Right cardiac atrium (tissue), 5 donors: ENCODE measurements around the gene IL22RA2. TPM values are rescaled to one million over a fixed set of nuclear protein-coding genes. Genes with fewer than 3 reads are reported as not detected.

Source experiments
- ATAC-seq, 2 donors: fragments of 200-7000 bp; cut with Tn5 transposase; one replicate each; pipeline versions ENCODE4 v1.8.0 to v1.9.1; 2020; ENCODE audit warnings: moderate library complexity in 2 of 2, mild to moderate bottlenecking in 1 of 2
- DNase-seq, 3 donors: peaks; one replicate each; pipeline ENCODE4 v3.0.0-alpha.2; 2020
- H3K27ac ChIP-seq: one replicate; pipeline ENCODE4 v1.5.1; 2013; ENCODE audit warnings: mild to moderate bottlenecking, low read length, control low read depth, moderate library complexity
- H3K27me3 ChIP-seq: one replicate; pipeline ENCODE4 v1.6.1; 2013; ENCODE audit not compliant: control insufficient read depth, insufficient read depth
- H3K4me1 ChIP-seq: one replicate; pipeline ENCODE4 v1.6.1; 2013; ENCODE audit warnings: low read length; ENCODE audit not compliant: control insufficient read depth, insufficient read depth
- H3K4me3 ChIP-seq: one replicate; pipeline ENCODE4 v1.5.1; 2013; ENCODE audit warnings: low read length, control low read depth
- H3K9me3 ChIP-seq: one replicate; pipeline ENCODE4 v1.6.1; 2013; ENCODE audit warnings: low read length; ENCODE audit not compliant: control insufficient read depth
- WGBS: extraction: QIAGEN DNeasy Blood & Tissue Kit; methylation state at CpG from one replicate; pipeline ENCODE4 v1.1.7; 2013; 5-methylcytosine and 5-hydroxymethylcytosine counted together
- intact Hi-C, 4 donors: fragments of 100-400 bp; cut with DNase I; formaldehyde crosslinking; loops; one replicate each; pipeline versions ENCODE4 v1.11.0 to v1.14.0; 2022 to 2023
- polyA plus RNA-seq: library from polyadenylated mRNA; stranded (reverse); fragments of 200-250 nt; gene quantifications from one replicate; pipeline ENCODE4 v1.2.3, GENCODE V29; 2013
- total RNA-seq, 4 donors: library from RNA; stranded (reverse); fragmentation: NEBNext Ultra II Directional; extraction: Animal tissue kit (Norgen Biotek cat#: 25700); gene quantifications; one replicate each; pipeline ENCODE4 v1.2.1, GENCODE V29; 2021
- donor health status: healthy with polysubstance abuse.
- donor health status: DM: no; HTN: yes; CAD: no.
- donor health status: DM: no; HTN: no; CAD: no.
- donor health status: DM: no; HTN: yes; CAD: no; lungs with severe emphysema.
- donor health status: DM: yes; HTN: yes; CAD: no.

The IL22RA2 gene
- total and polyA plus RNA-seq, 5 donors = 0.05 to 0.14 (median 0.10) TPM; not detected in 1

- Histone ChIP-seq H3K27ac (no peak overlapping the region), H3K9me3 (no peaks in the 10 kb centered on the region), H3K4me3 (no peak overlapping the region), H3K27me3 (no peaks in the 10 kb centered on the region), H3K4me1 (peaks cover 2% of the 10 kb centered on the region)
- DNase-seq (no peak), ATAC-seq (no peak)
- intact Hi-C loops = loop anchor here in 1 of 4 donors (10.0 kb wide), 1 partner anchor 103 kb away; no protein-coding TSS in a partner anchor
- WGBS = 90% methylated on average over 11 of the region's 11 CpGs
Observed at GRCh38 chr6:137197684-137198645, 24.5 kb upstream of the IL22RA2 start.

- H3K4me1 ChIP-seq = peaks cover 4% of the 10 kb centered on the region
- WGBS = 74% methylated on average over 5 of the region's 5 CpGs
- H3K4me3 ChIP-seq = no peak overlapping the region
- H3K27me3 ChIP-seq = no peaks in the 10 kb centered on the region
- H3K27ac ChIP-seq = peak overlapping the region; percentile 83
- DNase-seq (no peak), ATAC-seq (peak; percentile 42 to 68)
- no peaks in the 10 kb centered on the region for H3K9me3 ChIP-seq
- intact Hi-C loops = loop anchor here in 1 of 4 donors (10.0 kb wide), 1 partner anchor 99 kb away; no protein-coding TSS in a partner anchor
Observed at GRCh38 chr6:137193256-137194070, 20.0 kb upstream of the IL22RA2 start.

- DNase-seq = no peak
- intact Hi-C loops = loop anchor here in 1 of 4 donors (10.0 kb wide), 1 partner anchor 98 kb away; no protein-coding TSS in a partner anchor
- H3K4me1 ChIP-seq = peaks cover 4% of the 10 kb centered on the region
- no peak overlapping the region for H3K27ac ChIP-seq
- no peak for ATAC-seq
- H3K4me3 ChIP-seq = no peak overlapping the region
- no peaks in the 10 kb centered on the region for H3K9me3 ChIP-seq
- WGBS = 88% methylated on average over 4 of the region's 4 CpGs
- H3K27me3 ChIP-seq = no peaks in the 10 kb centered on the region
Observed at GRCh38 chr6:137192821-137193220, 19.4 kb upstream of the IL22RA2 start.

- WGBS = 38% methylated on average over 1 of the region's 1 CpG
- intact Hi-C loops = loop anchor here in 1 of 4 donors (10.0 kb wide), 1 partner anchor 97 kb away; no protein-coding TSS in a partner anchor
- ATAC-seq (no peak), DNase-seq (no peak)
- Histone ChIP-seq H3K4me3 (no peak overlapping the region), H3K27ac (peak overlapping the region; percentile 13), H3K4me1 (peaks cover 4% of the 10 kb centered on the region), H3K27me3 (no peaks in the 10 kb centered on the region), H3K9me3 (no peaks in the 10 kb centered on the region)
Observed at GRCh38 chr6:137191670-137192069, 18.2 kb upstream of the IL22RA2 start.

- ATAC-seq = no peak
- DNase-seq = no peak
- no peak overlapping the region for H3K4me3 ChIP-seq
- H3K27me3 ChIP-seq = no peaks in the 10 kb centered on the region
- H3K27ac ChIP-seq = peak overlapping the region; percentile 13
- intact Hi-C loops = loop anchor here in 1 of 4 donors (10.0 kb wide), 1 partner anchor 96 kb away; no protein-coding TSS in a partner anchor
- 66% methylated on average over 3 of the region's 3 CpGs for WGBS
- peaks cover 4% of the 10 kb centered on the region for H3K4me1 ChIP-seq
- no peaks in the 10 kb centered on the region for H3K9me3 ChIP-seq
Observed at GRCh38 chr6:137191236-137191635, 17.8 kb upstream of the IL22RA2 start.

- H3K4me3 ChIP-seq = no peak overlapping the region
- DNase-seq (no peak), ATAC-seq (no peak)
- 86% methylated on average over 5 of the region's 5 CpGs for WGBS
- H3K27ac ChIP-seq = no peak overlapping the region
- H3K27me3 ChIP-seq = no peaks in the 10 kb centered on the region
- H3K4me1 ChIP-seq = peaks cover 4% of the 10 kb centered on the region
- no peaks in the 10 kb centered on the region for H3K9me3 ChIP-seq
- intact Hi-C loops = loop anchor here in 1 of 4 donors (10.0 kb wide), 1 partner anchor 96 kb away; no protein-coding TSS in a partner anchor
Observed at GRCh38 chr6:137190583-137191094, 17.2 kb upstream of the IL22RA2 start.

GRCh38 chr6:137188855-137189254, 15.4 kb upstream of the IL22RA2 start:
- 88% methylated on average over 5 of the region's 5 CpGs for WGBS
- peaks cover 2% of the 10 kb centered on the region for H3K4me1 ChIP-seq
- ATAC-seq = no peak

GRCh38 chr6:137185290-137185689, 11.8 kb upstream of the IL22RA2 start:
- no peak overlapping the region for H3K4me3 ChIP-seq
- intact Hi-C loops = no loop called here
- no peak overlapping the region for H3K27ac ChIP-seq
- WGBS = 87% methylated on average over 3 of the region's 3 CpGs
- no peaks in the 10 kb centered on the region for H3K27me3 ChIP-seq
- no peaks in the 10 kb centered on the region for H3K4me1 ChIP-seq
- no peaks in the 10 kb centered on the region for H3K9me3 ChIP-seq
- ATAC-seq (no peak), DNase-seq (no peak)

More at GRCh38 chr6:137188855-137189254, 15.4 kb upstream of the IL22RA2 start:
- Histone ChIP-seq H3K27ac (no peak overlapping the region), H3K9me3 (no peaks in the 10 kb centered on the region), H3K27me3 (no peaks in the 10 kb centered on the region), H3K4me3 (no peak overlapping the region)
- intact Hi-C loops = no loop called here
- no peak for DNase-seq

GRCh38 chr6:137182654-137183073, 9.2 kb upstream of the IL22RA2 start:
- Histone ChIP-seq H3K27me3 (no peaks in the 10 kb centered on the region), H3K4me3 (no peak overlapping the region), H3K4me1 (peaks cover 2% of the 10 kb centered on the region), H3K27ac (no peak overlapping the region), H3K9me3 (no peaks in the 10 kb centered on the region)
- no peak for DNase-seq
- ATAC-seq = no peak
- intact Hi-C loops = no loop called here

- intact Hi-C loops = no loop called here
- H3K4me1 ChIP-seq = peaks cover 2% of the 10 kb centered on the region
Observed at GRCh38 chr6:137181891-137182653, 8.6 kb upstream of the IL22RA2 start.

More at GRCh38 chr6:137181891-137182653, 8.6 kb upstream of the IL22RA2 start:
- WGBS = 79% methylated on average over 3 of the region's 3 CpGs
- ATAC-seq (no peak), DNase-seq (no peak)
- Histone ChIP-seq H3K27ac (no peak overlapping the region), H3K27me3 (no peaks in the 10 kb centered on the region), H3K4me3 (no peak overlapping the region), H3K9me3 (no peaks in the 10 kb centered on the region)
